ENCODE measurements around the gene STEAP1B.

DNA sequence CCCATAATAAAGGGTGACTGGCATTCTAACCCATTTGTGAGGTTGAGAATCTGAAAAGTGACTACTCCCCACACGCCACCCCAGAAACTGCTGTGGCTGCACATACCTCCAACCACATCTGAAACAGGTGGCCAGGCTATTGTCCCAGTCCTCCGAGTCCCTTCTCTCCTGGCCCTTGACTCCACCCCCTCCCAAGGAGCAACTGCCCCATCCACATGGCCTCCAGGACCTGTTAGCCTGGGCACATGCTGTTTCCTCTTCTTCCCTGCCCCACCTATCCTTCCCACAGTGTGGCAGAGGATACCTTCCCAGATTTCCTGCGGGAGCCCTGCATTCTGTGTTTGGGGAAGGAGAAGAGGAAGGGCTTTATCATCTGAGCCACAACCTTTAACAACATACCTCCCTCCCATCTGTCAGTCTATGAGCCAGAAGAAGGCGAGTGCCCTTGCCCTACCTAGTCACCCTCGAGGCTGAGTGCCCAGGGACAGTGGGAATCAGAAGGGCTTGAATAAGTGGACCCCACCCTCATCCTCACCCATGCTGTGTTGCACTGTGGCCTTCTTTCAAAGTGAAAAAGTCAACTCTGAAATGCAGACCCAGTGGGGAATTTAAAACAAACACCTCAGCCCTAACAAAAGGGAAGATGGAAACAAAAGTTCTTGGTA lies 11.9 kb downstream of the STEAP1B start:
- no peak for TF ChIP-seq EZH2phosphoT487 (conservative IDR thresholded peaks at IDR 0.05; ENCODE audit: low read length)
- TF ChIP-seq CTCF (IDR thresholded peaks at IDR 0.05; ENCODE audit: insufficient read depth, low read length, poor library complexity, severe bottlenecking): no peak

Measured in SU-DHL-6 (cell line).